Umbilical cord (tissue), 2 donors: Measurements from ENCODE around the gene SLC19A1. TPM values are rescaled to one million over a fixed set of nuclear protein-coding genes. Genes with fewer than 3 reads are reported as not detected.

ENCODE experiments used
- DNase-seq: peaks from one replicate; pipeline ENCODE4 v3.0.0-alpha.2; 2015; ENCODE audit warnings: low spot score
- total RNA-seq: library from RNA; depleted of rRNA; stranded (reverse); fragments of >200 nt; gene quantifications from one replicate; pipeline ENCODE4 v1.2.3, GENCODE V29; 2014; ENCODE audit warnings: low replicate concordance; ENCODE audit not compliant: insufficient read depth

The SLC19A1 gene
- total RNA-seq, 1 donor from 2014 or later, result 14.2 TPM

DNA sequence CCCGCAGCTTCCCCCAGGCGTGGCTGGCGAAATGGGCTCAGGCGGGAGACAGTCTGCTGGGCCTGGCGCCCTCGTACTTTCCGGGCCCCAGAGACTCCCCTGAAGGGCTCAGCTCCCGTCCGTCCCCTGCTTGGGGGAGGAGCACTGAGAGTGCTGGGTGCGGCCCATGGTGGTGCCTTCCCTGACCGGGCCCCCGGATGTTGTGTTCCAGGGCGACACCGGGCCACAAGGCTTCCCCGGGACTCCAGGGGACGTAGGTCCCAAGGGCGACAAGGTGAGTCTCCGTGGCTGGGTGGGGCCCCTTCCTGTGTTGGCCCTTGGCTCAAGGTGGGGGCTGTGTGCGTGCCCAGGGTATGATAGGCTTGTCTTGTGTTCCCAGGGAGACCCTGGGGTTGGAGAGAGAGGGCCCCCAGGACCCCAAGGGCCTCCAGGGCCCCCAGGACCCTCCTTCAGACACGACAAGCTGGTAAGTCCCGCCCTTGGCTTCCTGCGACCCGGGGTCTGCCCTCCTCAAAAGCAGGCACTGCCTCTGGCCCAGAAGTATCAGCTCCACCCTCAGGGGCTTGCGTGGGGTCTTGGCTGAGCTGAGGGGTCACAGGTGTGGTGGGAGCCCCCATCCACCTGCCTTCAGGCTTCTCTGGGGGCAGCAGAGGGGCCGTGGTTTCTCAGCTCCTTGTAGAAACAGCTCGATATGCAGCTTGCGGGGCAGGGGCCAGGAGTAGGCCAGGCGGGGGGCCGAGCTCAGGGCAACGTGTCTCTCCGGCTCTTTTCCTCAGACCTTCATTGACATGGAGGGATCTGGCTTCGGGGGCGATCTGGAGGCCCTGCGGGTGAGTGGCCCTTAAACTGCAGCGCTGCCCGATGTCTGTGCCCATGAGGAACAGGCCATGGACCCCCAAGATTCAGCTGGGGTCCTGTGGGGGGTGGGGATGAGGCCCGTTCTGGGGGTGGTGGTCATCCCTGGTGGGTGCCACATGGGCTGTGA lies 62.3 kb downstream of the SLC19A1 start:
- DNase-seq, result no peak

DNA sequence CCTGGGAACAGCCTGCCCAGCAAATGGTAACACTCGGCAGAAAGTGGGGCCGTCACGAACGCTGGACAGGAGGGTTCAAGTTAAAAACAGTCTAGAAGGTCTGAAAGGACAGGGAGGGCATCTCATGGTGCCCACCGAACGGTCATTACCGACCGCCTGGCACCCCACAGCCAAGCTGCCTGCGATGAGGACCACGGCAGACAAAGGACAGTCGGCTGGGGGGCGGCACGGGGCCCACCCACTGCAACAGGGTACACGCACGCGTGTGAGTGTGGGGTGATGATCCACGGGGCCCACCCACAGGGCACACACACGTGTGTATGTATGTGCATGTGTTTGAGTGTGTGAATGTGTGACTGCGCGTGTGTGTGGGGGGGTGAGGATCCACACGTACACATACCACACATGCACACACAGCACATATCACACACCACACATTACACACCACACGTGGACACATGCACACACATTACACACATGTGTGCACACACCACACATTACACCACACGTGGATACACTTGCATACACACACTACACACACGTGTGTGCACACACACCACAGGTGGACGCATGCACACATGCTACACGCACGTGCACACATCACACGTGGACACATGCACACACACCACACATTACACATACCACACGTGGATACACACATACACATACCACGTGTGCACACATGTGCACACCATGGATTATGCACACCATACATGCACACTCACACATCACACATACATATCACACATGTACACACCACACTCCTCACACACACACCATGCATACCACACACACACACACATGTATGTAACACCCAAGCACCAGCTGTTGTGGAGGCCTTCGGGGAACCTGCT lies 63.2 kb downstream of the SLC19A1 start:
- no peak for DNase-seq

DNA sequence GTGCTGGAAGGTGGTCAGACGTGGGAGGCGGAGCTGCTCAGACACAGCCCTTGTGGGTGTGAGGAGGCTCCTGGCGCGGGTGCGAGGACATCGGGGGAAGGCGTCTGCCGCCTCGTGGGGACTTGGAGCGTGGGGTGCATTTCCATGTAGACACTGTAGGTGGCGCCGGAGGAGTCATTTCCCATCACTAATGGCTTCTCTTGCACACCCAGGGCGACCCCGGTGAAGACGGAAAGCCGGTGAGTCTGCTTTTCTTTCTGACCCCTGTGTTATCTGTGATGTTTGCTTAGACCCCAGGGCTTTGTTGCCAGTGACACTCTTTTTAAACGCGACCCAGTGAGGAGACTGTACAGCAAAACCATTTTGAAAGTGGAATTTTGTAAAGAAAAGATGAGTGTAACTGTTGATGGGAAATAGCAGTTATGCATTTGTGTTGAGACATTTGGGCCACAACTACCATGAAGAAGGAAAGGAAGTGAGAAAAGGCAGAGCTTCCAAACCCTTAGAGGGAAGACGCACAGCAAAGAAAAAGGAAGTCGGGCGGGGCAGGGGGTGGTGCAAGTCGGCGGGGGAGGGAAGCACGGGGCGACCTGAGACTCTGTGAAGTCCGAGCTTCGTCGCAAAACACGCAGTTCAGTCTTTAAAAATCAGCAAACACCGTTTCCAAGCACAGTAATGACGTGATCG lies 64.0 kb downstream of the SLC19A1 start:
- peak; percentile 53 for DNase-seq

DNA sequence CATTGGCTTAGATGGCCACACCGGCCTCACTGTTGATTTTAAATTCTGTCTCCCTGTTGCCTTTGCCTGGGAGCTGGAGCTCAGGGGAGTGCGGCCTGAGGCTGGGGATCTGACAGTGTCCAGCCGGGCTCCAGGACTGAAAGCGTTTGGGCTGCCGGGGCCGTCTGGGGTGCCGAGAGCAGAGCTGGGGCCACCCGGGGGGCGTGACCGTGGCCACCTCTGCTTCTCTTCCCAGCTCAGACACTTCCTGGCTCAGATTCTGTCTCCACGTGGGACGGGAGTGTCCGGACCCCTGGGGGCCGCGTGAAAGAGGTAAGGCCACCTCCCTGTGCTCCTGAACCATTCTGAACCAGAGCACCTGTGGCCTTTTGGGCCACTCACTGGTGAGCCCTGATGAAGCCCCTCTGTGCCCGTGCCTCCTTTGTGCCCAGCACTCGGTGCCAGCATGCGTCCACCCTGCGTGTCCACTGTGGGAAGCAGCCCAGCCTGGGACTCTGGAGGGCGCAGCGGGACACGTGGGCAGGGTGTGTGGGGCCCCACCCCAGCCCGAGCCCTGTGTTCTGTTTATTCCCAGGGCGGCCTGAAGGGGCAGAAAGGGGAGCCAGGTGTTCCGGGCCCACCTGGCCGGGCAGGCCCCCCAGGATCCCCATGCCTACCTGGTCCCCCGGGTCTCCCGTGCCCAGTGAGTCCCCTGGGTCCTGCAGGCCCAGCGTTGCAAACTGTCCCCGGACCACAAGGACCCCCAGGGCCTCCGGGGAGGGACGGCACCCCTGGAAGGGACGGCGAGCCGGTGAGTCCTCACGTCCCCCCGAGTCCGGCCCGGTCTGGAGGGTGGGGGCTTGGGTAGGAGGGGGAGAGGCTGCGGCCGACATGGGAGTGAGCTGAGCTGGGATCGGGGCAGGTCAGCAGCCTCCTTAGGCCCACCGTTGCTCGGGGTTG lies 64.8 kb downstream of the SLC19A1 start:
- no peak for DNase-seq

DNA sequence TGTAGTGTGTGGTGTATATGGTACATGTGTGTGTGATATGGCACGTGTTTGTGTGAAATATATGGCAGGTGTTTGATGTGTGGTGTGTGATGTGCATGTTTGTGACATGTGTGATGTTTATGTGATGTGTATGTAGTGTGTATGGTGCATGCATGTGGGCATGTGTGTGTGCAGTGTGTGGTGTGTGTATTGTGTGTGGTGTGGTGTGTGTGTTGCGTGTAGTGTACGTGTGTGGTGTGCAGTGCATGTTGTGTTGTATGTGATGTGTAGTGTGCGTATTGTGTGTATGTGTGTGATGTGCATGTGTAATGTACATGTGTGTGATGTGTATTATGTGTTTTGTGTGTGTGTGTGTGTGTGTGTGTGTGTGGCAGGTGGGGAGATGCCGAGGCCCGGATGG lies 65.7 kb downstream of the SLC19A1 start:
- no peak for DNase-seq

DNA sequence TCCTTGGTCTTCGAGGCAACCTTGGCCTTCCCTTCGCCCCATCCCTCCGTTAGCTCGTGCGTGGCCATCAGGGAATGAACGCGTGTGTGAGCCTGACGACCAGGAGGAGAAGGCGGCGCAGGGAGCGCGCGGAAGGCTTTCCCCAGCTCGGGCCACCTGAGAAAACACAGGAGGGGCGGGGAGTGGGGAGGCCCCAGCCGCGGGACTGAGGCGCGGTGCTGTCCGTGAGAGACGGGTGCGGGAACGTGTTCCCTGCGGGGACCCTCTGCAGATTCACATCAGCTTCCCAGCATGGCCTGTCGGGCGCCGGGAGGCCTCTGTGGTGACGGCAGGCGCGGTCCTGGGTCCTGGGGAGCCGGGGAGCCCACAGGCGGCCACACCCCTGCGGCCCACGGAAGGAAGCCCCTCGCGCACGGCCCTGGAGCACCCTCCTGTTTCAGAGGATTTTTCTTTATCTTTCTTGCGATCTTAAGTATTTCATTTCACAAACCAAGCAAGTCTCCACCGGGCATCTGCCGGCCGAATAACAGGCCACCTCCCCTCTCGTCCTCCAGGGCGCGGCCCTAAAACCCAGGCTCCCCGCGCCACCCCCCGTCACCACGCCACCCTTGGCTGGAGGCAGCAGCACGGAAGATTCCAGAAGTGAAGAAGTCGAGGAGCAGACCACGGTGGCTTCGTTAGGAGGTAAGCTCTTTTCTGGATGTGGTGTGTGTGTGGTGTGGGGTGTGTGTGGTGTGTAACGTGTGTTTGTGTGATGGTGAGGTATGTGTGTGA lies 66.3 kb downstream of the SLC19A1 start:
- DNase-seq, result no peak

DNA sequence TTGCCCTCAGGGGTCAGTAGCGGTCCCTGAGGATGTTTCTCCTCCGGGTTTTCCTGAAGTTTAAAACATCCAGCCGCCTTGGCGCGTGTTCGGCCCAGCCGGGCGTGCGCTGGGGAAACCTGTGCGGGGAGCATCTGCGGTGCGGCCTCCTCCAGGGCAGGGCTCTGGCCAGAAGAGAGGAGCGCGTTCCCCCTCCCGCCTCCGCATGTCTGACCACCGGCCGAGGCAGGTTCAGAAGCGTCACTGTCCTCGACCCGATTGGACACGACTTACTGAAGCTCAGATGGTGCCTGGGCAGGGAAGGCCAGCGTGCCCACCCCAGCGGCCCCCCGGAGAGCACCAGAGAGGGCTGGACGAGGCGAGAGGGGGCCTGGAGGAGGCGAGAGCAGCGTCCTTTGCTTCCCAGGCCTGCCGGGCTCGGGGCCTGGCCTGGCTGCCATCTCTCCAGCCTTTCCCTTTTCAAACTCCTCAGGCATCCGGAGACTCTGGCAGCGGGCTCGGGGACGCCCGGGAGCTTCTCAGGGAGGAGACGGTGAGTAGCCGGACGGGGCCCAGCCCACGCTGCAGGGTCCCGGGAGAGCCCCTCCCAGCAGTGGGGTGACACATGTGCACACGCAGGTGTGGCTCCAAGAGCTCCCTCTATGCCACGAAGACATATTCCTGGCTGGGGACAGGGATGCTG lies 67.1 kb downstream of the SLC19A1 start:
- no peak for DNase-seq

DNA sequence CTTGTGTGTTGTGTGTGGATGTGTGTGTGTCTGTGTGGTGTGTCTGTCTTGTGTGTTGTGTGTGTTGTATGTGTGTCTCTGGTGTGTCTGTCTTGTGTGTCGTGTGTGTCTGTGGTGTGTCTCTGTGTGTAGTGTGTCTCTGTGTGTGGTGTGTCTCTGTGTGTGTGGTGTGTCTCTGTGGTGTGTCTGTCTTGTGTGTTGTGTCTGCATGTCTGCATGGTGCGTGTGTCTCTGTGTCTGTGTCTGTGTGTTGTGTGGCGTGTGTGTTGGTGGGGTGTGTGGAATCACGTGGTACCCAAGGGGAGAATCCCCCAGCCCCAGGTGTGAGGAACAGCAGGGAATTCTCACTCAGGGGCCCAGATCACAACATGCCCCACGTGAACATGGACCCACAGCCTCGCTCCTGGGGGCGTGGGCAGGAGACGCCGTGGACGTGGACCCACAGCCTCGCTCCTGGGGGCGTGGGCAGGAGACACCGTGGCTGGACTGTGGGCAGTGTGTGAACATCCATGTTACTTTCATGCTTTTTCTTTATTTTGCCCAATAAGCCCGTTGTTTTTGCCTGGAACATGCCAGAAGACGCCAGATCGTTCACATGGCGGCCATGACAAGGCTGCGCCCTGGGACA lies 67.8 kb downstream of the SLC19A1 start:
- no peak for DNase-seq

DNA sequence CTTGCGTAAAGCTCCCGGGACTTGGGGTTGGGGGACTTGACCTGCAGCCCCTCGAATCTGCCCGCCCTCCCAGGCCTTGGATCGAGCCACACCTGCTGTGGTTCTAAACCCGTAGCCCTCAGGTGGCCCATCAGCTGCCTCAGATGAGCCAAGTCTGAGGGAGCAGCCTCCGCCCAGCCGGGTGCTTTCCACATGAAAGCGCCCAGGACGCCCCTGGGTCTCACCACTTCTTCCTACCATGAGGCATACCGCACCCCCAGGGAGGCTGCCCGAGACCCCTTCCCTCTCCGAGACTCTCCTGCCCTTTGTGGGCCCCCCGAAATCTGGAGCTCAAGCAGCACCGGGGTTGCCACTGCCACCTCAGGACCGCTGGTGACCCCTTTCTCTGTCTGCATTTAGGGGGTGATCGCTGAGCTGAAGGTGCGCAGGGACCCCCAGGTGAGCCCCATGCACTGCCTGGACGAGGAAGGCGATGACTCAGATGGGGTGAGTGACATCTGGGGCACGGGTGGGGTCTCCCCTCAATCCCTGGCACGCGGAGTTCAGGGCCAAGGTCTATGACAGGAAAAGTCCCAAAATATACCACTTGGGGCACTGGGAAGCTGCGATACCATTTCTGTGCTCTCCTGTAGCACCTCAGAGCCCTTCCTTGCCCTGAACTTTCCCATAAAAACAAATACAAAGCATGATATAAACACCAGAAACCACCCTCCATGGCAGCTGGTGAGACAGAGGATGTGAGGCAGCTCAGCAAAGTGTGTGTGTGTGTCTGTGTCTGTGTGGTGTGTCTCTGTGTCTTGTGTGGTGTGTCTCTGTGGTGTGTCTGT lies 68.5 kb downstream of the SLC19A1 start:
- no peak for DNase-seq

DNA sequence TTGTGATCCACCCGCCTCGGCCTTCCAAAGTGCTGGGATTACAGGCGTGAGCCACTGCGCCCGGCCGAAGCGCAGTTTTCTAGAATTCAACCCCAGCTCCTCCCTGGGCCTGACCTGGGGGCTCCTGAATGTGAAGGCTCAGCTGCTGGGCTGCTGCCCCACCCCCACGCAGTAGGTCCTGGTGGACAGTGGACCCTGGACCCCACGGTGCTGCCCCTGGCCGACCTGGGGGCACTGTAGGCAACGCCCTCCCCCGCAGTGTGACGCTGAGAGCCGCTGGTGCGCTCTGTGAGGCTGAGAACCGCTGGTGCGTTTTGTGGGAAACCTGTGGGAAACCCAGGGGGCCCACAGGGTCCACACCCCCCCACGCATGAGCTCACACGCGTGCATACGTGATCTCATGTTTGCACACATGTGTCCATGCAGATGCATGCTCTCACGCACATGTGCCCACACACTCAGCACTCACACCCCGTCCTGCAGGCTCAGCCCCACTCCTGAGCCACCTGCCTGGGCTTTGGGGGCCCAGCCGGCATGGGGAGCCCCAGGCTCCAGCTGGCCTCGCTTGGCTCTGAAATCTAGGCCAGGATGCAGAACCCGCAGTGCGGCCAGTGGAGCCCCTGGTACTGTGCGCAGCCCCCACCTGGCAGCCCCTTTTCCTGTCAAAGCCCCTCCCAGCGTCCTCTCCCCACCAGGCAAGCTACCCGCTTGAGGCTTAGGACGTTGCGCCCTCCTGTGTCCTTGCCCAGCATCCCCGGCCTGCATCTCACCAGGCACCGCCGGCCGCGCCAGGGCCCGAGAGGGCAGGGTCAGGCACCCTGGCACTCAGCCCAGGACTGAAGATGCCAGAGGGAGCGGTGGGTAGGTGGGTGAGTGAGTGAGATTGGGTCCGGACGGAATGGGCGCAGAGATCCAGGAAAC lies 69.5 kb downstream of the SLC19A1 start:
- DNase-seq, result no peak

DNA sequence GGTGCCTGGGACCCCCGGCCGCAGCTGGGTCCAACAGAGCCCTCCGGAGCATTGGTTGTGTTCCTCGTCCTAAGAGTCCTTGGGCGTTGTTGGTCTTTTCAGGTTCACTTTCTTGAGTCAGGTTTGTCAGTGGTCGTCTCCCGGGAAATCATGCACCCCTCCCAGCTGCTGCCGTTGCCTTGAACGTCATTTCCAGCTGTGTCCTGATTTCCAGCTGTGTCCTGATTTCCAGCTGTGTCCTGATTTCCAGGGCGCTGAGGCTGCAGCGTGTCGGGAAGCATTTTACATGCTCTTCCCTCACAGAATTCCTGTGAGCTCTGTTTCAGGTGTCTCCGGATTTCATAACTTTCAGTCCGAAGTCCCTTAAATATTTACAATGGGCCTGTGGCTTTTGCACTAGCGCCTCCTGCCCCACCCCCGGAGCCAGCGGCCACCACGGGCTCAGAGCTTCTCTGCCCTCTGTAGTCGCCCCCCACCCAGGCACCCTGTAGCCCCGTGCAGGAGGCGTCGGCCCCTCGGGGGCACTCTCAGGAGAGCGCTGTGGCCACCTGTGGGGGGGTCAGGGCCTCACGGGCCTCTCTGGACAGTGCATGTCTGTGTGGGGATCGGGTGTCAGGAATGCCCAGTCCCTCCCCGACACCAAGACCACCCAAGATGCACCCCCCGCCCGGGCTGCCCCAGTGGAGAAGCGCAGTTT lies 70.6 kb downstream of the SLC19A1 start:
- no peak for DNase-seq

DNA sequence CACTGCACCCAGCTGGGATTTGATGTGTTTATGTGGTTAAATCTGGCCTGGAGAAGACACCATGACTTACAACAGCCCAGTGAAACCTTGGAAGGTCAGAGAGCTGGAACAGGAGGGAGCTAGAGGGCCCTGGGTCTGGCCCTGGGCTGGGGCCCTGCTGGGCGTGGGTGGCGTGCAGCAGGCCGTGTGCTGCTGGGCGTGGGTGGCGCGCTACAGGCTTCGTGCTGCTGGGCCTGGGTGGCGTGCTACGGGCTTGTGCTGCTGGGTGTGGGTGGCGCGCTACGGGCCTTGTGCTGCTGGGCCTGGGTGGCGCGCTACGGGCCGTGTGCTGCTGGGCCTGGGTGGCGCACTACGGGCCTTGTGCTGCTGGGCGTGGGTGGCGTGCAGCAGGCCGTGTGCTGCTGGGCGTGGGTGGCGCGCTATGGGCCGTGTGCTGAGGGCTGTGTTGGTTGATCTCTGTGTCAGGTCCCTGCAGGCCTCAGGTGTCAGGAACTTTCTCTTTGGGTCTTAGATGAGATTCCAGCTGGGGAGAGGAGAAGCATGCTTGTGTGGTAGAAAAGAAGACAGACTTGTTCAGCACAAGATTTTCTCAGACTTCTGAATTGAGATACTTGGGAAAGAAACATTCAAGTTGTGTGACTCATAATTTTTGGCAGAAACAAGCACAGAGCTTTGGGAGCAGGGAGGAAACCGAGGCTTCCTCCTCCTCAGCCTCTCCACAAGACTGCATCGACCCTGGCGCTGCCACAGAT lies 71.3 kb downstream of the SLC19A1 start:
- peak; percentile 93 for DNase-seq

DNA sequence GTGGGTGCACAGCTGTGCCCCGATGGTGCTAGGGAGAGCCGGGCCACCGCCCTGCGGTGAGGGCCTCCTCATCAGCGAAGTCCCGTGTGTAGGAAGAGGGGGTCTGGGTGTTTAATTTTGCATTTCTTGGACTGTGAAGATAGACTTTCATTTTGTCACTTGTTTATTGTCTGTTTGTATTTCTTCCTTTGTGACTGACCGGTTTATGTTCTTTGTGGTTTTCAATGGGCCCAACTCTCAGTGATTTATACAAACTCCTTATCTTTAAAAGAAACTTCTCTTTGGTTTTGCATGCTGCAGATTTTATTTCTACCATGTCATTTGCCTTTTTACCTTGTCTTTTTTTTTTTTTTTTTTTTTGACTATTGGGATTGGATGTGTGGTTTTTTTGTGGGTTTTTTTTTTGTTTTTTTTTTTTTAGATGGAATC lies 72.1 kb downstream of the SLC19A1 start:
- DNase-seq, result no peak

DNA sequence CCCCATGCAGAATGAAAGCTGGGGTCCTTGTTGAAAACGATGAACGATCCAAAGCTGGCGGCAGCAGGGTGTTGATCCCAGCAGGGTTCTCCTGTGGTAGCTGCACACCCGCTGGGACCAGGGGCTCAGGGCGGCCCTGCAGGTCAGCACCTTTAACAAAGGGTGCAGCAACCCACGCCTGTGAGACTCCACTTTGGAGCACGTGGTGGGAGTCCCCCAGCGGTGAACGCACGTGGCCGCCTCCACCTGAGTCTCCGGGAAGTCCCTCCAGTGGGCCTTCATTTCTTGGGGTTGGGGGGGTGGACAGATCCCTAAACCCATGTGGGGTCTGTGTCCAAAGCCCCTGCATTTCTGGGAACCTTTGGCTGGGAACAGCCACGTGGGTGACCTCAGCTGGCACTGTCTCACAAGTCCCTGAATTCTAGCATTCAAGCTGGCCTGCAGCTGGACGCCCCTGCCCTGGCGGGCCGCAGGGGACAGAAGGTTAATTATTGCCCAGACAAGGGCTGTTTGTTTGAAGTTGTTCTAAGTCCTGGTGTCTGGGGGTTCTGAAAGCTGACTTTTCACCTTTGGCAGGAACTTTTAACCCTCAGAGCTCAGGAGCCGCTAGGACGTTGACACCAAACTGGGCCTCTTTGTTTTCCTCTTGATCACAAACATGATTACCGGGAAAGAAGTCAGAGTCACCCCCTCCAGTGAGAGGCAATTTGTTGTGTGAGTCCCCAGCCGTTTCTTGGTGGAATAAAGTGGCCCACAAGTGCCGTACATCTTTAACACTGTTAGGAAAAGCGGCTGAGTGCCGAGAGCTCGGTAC lies 72.8 kb downstream of the SLC19A1 start:
- DNase-seq, result no peak

DNA sequence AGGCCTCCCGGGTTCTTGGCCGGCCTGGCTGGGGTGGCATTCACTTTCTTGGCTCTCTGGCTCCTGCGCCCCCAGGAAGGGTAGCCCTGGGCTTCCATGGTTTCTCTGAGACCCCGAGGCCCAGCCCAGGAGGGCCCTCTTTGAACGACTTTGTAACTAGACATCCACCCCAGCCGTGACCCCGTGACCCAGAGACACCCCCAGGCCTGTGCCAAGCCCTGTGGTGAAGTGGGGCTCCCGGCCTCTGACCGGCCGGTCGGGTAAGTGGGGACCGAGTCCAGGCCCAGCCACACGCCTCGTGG lies 73.3 kb downstream of the SLC19A1 start:
- no peak for DNase-seq
